HG03442 (cell line): Measurements from ENCODE around the gene GZMM.

ENCODE experiments used
- ATAC-seq: cut with Tn5 transposase; IDR thresholded peaks from one replicate; pipeline ENCODE4 v1.9.1; 2021; ENCODE audit warnings: mild to moderate bottlenecking, moderate library complexity; ENCODE audit not compliant: unreplicated experiment

GZMM gene

GRCh38 chr19:511101-511851 is 32.6 kb upstream of the GZMM start:
- no peak for ATAC-seq

GRCh38 chr19:512547-513365 is 31.1 kb upstream of the GZMM start:
- no peak for ATAC-seq

- ATAC-seq, result no peak
These were observed 30.3 kb upstream of the GZMM start for GRCh38 chr19:513368-514165.

- ATAC-seq, result no peak
These were observed 29.6 kb upstream of the GZMM start for GRCh38 chr19:514166-514663.

GRCh38 chr19:517721-518597 is 25.9 kb upstream of the GZMM start:
- no peak for ATAC-seq

GRCh38 chr19:518598-519231 is 25.1 kb upstream of the GZMM start:
- no peak for ATAC-seq

GRCh38 chr19:519449-519865 is 24.4 kb upstream of the GZMM start:
- no peak for ATAC-seq

- no peak for ATAC-seq
These were observed 21.1 kb upstream of the GZMM start for GRCh38 chr19:522726-523125.

- no peak for ATAC-seq
These were observed 19.7 kb upstream of the GZMM start for GRCh38 chr19:524062-524674.

GRCh38 chr19:525029-525428 is 18.8 kb upstream of the GZMM start:
- no peak for ATAC-seq

GRCh38 chr19:525857-526419 is 17.9 kb upstream of the GZMM start:
- ATAC-seq, result no peak

GRCh38 chr19:530134-531008 is 13.5 kb upstream of the GZMM start:
- no peak for ATAC-seq

GRCh38 chr19:531009-531752 is 12.7 kb upstream of the GZMM start:
- ATAC-seq, result peak; percentile 61

- peak; percentile 3 for ATAC-seq
These were observed 11.9 kb upstream of the GZMM start, which contains the start of gene CDC34 for GRCh38 chr19:531753-532560. CDC34 (plus strand) TSS chr19:531760; CDS start chr19:531932, 172 bp downstream.

- ATAC-seq, result no peak
These were observed 11.1 kb upstream of the GZMM start for GRCh38 chr19:532561-533363.
